ENCODE data around the gene NRP1.

NRP1 gene

DNA sequence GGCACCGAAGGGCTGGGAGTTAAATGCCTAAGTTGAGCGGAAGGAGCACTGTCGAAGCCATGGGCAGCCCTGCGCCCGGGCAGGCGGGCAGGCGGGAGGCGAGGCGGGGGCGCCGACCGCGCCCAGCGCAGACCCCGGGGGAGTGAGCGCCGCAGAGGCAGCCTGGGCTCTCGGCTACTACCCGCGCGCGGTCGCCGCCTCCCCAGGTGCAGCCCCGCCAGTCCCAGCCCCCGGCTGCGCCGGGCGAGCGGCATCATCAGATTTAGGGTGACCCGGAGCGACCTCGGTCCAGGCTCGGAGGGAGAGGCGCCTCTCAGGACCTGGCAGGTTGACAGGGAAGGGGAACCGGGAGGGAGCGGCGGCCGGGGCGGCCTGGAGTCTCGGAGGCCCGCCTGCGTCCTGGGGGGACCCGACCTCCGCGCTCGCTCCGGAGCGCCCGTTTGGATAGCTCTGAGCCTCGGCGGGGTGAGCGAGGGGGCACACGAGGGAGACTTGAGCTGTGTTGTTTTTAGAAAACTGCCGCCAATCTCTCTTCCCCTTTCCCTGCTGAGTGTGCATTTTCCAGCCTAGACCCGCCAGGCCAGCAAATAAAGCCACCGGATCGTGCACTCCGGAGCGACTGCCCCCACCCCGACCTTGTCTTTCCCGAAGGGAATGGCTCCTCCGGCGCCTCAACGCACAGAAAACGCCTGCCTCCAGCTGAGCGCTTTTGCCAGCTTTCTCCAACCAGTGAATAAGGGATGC is 2.3 kb upstream of the NRP1 start:
- TF ChIP-seq ZBTB7A (IDR thresholded peaks at IDR 0.05; ENCODE audit: low read depth) (no peak), CREB1 (IDR thresholded peaks at IDR 0.05; ENCODE audit: low read depth) (no peak), NFIC (IDR thresholded peaks at IDR 0.05) (no peak), CEBPB (IDR thresholded peaks at IDR 0.05) (no peak), MAX (IDR thresholded peaks at IDR 0.05) (0 out of 2 replicates have a peak, but pooled peaks have one; percentile 8), YY1 (IDR thresholded peaks at IDR 0.05; ENCODE audit: low read depth) (no peak)
- TF ChIP-seq, protein P1, sequence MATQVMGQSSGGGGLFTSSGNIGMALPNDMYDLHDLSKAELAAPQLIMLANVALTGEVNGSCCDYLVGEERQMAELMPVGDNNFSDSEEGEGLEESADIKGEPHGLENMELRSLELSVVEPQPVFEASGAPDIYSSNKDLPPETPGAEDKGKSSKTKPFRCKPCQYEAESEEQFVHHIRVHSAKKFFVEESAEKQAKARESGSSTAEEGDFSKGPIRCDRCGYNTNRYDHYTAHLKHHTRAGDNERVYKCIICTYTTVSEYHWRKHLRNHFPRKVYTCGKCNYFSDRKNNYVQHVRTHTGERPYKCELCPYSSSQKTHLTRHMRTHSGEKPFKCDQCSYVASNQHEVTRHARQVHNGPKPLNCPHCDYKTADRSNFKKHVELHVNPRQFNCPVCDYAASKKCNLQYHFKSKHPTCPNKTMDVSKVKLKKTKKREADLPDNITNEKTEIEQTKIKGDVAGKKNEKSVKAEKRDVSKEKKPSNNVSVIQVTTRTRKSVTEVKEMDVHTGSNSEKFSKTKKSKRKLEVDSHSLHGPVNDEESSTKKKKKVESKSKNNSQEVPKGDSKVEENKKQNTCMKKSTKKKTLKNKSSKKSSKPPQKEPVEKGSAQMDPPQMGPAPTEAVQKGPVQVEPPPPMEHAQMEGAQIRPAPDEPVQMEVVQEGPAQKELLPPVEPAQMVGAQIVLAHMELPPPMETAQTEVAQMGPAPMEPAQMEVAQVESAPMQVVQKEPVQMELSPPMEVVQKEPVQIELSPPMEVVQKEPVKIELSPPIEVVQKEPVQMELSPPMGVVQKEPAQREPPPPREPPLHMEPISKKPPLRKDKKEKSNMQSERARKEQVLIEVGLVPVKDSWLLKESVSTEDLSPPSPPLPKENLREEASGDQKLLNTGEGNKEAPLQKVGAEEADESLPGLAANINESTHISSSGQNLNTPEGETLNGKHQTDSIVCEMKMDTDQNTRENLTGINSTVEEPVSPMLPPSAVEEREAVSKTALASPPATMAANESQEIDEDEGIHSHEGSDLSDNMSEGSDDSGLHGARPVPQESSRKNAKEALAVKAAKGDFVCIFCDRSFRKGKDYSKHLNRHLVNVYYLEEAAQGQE (IDR thresholded peaks at IDR 0.05; ENCODE audit: low read depth) = no peak

DNA sequence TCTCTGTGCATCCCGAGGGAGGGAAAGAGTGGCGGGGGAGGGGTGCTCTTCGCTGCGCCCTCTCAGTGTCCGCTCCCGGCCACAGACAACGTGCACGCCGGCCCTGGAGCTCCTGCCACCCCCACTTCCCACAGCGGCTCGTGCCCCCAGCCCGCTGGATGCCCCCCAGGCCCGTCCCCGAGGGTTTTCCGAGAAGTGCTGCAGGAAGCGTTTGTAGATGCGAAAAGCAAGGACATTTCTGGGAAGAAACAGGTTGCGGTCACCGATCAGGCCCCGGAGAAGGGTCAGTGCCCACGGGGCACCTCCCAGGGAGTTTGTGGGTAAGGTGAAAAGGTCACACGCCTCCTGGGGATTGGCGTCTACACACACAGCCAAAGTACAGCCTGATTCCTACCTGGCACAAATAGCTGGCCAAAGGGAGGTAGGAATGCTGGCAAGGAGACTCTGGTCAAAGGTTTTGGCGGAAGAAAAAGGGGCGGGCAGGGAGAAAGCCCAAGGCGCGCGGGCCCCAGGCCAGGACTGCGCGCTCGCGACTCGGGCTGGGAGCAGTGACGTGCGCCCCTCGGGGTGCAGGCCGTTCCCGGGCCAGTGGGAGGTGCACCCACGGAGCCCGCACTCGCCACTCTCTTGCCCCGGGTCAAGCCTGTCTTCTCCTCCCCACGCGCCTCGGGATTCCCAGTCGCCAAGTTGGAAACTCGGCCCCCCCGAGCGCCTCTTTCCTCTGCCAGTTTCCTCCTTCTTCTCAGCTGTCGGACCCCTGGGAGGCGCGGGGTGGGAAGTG is 1.5 kb upstream of the NRP1 start:
- TF ChIP-seq RAD21 (IDR thresholded peaks at IDR 0.05; ENCODE audit: low read depth) = no peak
- TF ChIP-seq TEAD4 (IDR thresholded peaks at IDR 0.05) = 0 out of 2 replicates have a peak, but pooled peaks have one; percentile 15
- no peak for TF ChIP-seq CEBPB (IDR thresholded peaks at IDR 0.05)
- no peak for TF ChIP-seq EGR1 (IDR thresholded peaks at IDR 0.05)
- no peak for TF ChIP-seq CREB1 (IDR thresholded peaks at IDR 0.05; ENCODE audit: low read depth)
- no peak for TF ChIP-seq TAF1 (IDR thresholded peaks at IDR 0.05; ENCODE audit: low read depth)
- 0 out of 2 replicates have a peak, but pooled peaks have one; percentile 36 for TF ChIP-seq NFIC (IDR thresholded peaks at IDR 0.05)
- TF ChIP-seq YY1 (IDR thresholded peaks at IDR 0.05; ENCODE audit: low read depth) = no peak
- no peak for TF ChIP-seq FOXM1 (IDR thresholded peaks at IDR 0.05; ENCODE audit: borderline replicate concordance, low read depth)
- no peak for TF ChIP-seq TCF12 (IDR thresholded peaks at IDR 0.05; ENCODE audit: low read depth)
- 0 out of 2 replicates have a peak, but pooled peaks have one; percentile 10 for TF ChIP-seq MAX (IDR thresholded peaks at IDR 0.05)
- TF ChIP-seq, protein P1 (IDR thresholded peaks at IDR 0.05; ENCODE audit: low read depth) = no peak
- peak; percentile 66; the same call in 1 of the 2 replicates for TF ChIP-seq ZBTB7A (IDR thresholded peaks at IDR 0.05; ENCODE audit: low read depth)
- TF ChIP-seq, protein P2, sequence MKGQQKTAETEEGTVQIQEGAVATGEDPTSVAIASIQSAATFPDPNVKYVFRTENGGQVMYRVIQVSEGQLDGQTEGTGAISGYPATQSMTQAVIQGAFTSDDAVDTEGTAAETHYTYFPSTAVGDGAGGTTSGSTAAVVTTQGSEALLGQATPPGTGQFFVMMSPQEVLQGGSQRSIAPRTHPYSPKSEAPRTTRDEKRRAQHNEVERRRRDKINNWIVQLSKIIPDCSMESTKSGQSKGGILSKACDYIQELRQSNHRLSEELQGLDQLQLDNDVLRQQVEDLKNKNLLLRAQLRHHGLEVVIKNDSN (IDR thresholded peaks at IDR 0.05) = no peak
- no peak for TF ChIP-seq EP300 (IDR thresholded peaks at IDR 0.05; ENCODE audit: borderline replicate concordance)

DNA sequence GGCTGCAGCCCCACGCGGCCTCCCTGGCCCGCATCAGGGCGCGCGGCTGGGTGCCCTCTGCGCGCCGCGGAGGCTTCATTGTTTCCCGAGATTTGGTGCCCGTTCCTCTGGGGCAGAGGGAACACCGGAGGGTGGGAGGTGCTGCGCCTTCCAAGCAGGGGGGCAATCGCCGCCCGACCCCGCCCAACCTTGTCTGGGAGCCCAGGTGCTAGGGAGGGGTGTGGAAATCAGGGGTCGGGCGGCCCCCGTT is 1.0 kb upstream of the NRP1 start:
- TF ChIP-seq, protein P2 (IDR thresholded peaks at IDR 0.05) = no peak
- no peak for TF ChIP-seq FOXM1 (IDR thresholded peaks at IDR 0.05; ENCODE audit: borderline replicate concordance, low read depth)
- TF ChIP-seq EGR1 (IDR thresholded peaks at IDR 0.05) = no peak
- TF ChIP-seq TCF12 (IDR thresholded peaks at IDR 0.05; ENCODE audit: low read depth) = no peak
- no peak for TF ChIP-seq RAD21 (IDR thresholded peaks at IDR 0.05; ENCODE audit: low read depth)
- TF ChIP-seq ZBTB7A (IDR thresholded peaks at IDR 0.05; ENCODE audit: low read depth) = no peak
- no peak for TF ChIP-seq MAX (IDR thresholded peaks at IDR 0.05)
- TF ChIP-seq YY1 (IDR thresholded peaks at IDR 0.05; ENCODE audit: low read depth) = no peak
- TF ChIP-seq TAF1 (IDR thresholded peaks at IDR 0.05; ENCODE audit: low read depth) = no peak
- no peak for TF ChIP-seq CEBPB (IDR thresholded peaks at IDR 0.05)
- TF ChIP-seq, protein P1 (IDR thresholded peaks at IDR 0.05; ENCODE audit: low read depth) = no peak
- TF ChIP-seq CREB1 (IDR thresholded peaks at IDR 0.05; ENCODE audit: low read depth) = no peak
- TF ChIP-seq EP300 (IDR thresholded peaks at IDR 0.05; ENCODE audit: borderline replicate concordance) = no peak
- TF ChIP-seq NFIC (IDR thresholded peaks at IDR 0.05) = no peak
